Measurements from ENCODE around the gene BMP3.
"Not testable (repeated sequence)": the region's sequence is repeated elsewhere in the genome, so short reads cannot be mapped to it uniquely, and the experiment has no call there.

Gene BMP3

GRCh38 chr4:81030061-81030980, at the start of gene BMP3:
BMP3 (plus strand) TSS chr4:81030708; CDS start chr4:81031285, 577 bp downstream.
- no peak for DNase-seq

- no peak for DNase-seq
Measured at GRCh38 chr4:80986011-80986410, 44.5 kb upstream of the BMP3 start.

GRCh38 chr4:80989921-80990544, 40.5 kb upstream of the BMP3 start:
- DNase-seq = peak in 1 of 2 donors; percentile 51

GRCh38 chr4:80990851-80991250, 39.7 kb upstream of the BMP3 start:
- no peak for DNase-seq

DNA sequence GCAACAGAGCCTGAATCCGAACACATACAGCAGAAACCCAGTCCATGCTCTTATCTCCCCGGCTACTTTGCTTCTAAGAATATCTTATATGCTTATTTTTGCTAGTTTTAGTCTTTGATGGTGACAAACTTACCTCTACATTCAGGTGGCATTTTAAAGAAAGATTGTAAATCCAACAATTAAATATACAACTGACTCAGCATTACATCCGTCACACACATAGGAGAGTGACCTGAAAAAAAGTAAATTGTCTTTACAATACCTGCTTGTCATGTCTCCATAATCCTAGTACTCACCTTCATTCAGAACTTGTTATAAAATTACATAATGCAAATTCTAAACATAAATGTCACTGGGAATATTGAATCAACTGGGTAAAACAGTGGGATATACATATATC, 30.6 kb upstream of the BMP3 start:
- no peak for DNase-seq

DNA sequence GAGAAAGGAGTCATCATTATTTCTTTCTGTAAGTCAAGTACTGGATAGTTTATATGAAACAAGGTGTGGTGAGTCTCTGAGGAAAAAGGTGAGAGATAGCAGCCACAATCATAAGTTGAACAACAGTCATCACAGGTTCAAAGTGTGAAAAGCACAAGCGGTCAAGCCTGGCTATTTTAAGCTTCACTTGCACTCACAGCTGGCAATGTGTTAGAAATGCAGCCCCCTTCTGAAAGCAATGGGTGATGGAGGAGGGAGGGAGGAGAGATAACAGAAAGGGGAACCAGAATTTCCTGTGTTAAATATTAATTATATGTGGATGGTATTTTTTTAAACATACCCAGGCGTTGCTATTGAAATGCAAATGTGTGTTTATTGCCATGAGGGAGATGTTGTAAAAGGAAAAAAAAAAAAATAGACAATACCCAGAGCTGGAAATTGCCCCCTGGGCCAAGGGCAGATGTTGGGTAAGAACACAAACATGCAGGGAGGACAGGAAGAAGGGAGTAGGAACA, 26.9 kb upstream of the BMP3 start:
- no peak for DNase-seq

DNA sequence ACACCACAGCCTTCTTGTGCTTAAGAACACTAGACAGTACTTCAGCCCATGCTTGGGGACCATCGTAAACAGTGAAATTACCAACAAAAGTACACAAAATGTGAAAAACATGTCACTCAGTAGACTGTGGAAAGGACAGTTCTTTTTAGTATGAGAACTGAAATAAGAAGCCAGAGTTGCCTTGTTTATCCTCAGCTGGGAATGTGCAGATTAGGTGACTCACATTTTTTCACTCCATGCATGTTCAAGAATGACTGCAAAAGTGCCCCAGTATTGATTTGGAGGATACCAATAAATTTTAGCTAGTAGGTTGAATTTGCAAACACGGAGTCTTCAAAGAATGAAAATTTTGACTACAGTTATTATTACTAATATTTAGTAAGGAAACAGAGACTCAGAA, 23.1 kb upstream of the BMP3 start:
- DNase-seq = no peak

GRCh38 chr4:81016566-81016965, 13.9 kb upstream of the BMP3 start:
- not testable (repeated sequence) for DNase-seq

DNA sequence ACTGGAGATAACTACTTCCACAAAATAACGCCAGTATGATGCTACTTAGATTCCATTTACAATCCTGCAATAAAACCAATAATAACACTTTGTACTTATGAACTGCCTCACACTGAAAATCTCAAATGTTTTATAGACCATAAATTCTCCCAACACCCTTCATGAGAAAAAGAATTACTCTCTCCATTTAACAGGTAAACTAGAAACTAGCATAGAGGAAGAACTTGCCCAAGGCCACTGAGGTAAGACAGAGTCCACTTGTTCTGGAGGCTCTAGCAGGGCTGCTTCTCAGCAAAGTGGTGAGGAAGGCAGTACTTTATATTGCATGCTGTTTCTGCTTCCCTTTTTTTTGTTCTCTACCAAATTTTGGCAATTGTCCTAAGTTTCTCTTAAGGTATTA, 11.5 kb upstream of the BMP3 start:
- no peak for DNase-seq

DNA sequence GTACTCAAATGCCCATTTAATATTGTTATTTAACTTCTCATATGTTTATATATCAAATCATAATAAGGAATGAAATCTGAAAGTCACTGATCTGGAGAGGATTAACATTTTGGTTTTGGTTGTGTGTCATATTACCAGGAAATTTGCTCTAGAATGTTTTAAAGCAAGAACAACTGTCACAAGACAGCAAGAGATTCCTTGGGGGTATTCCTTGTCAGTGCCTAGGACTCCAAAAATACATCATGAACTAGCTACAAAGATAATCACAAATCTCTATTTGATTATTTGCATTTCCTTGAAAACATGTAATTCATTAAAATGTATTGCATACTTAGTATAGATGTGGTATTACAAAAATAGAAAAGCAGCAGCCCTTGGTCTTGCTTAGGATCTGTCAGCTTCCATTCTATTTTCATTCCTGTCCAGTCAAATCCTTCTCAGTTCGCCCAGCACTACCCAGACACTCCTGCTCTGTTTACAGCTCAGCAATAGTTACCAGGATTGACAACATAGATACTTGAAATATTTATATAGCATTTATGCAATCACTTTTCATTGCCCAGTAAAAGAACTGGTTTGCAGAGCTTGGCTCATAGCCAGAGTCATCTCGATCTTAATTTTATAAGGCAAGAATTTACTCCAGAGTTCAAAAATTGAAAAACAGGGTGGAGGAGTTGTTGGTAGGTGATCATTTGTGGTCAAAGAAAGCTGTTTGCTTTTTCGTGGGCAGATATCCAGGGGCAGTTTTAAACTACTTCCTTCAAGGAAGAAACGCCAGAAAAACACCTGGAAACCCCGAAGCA, 9.2 kb upstream of the BMP3 start:
- DNase-seq = no peak

DNA sequence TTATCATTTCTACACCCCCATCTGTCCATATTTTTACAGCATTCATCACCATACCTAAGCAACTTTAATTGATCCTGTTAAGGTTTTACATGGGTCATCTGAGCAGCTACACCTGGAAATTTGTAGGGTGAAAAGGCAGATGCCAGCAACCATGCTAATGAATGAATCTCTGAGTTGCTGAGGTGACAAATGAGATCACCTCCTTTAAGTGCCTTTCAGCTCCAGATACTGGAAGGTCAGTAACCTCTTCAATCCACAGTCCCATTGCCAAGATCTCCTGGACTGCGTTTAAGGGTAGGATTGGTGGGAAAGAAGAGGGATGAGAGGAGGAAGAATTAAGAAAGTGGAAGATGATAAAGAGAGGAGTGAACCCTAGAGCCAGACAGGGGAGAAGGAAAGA, 8.5 kb upstream of the BMP3 start:
- DNase-seq = no peak

GRCh38 chr4:81023484-81023883, 7.0 kb upstream of the BMP3 start:
- DNase-seq = no peak

GRCh38 chr4:81030981-81031791, 678 bp downstream of the BMP3 start:
- no peak for DNase-seq

GRCh38 chr4:81031796-81032551, 1.5 kb downstream of the BMP3 start:
- DNase-seq = no peak

DNA sequence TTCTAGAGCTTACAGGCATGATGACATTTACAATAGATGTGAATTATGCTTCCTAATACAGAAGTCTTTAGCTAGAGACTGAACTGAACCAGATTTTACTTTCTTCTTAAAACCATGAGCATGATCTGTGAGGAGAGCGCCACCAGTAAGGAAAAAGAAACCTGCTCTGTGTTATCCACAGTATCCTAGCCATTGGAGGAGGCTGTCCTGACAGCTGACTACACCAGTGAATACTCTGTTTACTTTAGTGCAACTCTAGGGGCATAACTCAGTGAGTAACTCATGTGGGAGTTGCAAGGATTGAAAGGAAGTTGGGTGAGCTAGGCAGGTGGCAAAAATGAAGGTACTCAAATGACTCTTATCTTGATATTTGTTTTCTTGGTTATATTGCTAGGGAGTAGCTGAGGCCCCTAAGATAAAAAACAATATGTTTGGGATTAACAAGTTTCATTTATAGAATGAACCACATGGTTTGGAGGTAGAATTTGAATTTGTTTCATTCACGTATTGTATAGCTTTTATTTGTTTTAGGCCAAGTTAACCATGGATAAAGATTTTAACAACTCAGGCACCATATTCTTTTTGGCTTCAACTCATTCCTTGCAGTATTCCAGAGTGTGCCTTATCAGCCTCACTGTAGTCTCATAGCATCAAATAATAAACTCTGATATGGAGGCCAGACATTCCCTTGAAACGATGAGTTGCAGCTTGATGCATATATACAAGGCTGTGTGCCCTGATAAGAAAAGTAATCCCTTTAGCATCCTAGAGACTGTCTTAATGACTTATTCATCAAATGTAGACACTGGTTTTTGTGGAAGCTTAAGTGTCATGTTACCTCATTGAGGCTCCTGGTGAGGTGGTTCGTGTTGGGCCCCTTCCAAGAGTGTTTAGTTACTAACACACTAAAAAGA, 2.5 kb downstream of the BMP3 start:
- no peak for DNase-seq

DNA sequence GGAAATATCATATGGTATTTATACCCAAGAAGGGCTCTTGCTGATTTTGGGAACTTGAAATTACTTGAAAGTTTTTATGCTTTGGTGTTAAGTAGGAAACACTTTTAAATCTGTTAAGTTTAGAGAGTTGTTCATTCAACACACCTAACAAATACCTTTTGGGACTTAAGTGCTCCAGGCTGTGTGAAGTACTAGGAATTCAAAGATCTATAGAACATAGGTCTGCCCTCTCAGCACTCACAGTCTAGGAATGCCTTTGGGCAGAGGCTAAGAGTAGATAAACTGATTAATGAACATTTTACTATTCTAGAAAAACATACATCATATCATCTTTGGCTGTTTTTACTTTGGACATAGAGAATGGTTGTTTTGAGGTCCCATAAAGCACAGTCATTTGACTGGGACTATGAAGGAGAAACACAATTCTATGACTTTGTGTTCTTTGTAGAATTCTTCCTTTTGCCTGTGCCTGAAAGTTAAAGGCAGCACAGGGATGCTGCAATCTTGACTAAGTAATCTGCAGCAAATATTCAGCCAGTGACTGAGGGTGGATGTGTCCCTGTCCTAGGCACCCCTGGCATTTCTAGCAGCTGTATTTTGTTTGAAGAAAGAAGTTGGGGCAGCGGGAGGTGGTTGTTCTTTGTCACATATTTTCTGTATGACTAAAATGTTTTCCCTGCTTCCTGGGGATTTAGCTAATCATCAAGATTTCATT, 8.3 kb downstream of the BMP3 start:
- DNase-seq = no peak

GRCh38 chr4:81039351-81039972, 9.0 kb downstream of the BMP3 start:
- DNase-seq = no peak

GRCh38 chr4:81040012-81040659, 9.6 kb downstream of the BMP3 start:
- peak in 1 of 2 donors; percentile 18 for DNase-seq
